K562 (cell line): ENCODE results near the gene CDYL. TPM values are rescaled to one million over a fixed set of nuclear protein-coding genes. Genes with fewer than 3 reads are reported as not detected.
"Not testable (repeated sequence)": the region's sequence is repeated elsewhere in the genome, so short reads cannot be mapped to it uniquely, and the experiment has no call there.

Source experiments
- ATAC-seq: fragments of 200-7000 bp; cut with Tn5 transposase; 3 replicates; pipeline ENCODE4 v1.9.1; 2020; ENCODE audit warnings: moderate library complexity
- BruUV-seq: library from RNA; stranded (reverse); fragments of 400-500 nt; replicated peaks from 2 replicates; lab custom pipeline; 2021; lab: Mats Ljungman, UMichigan
- CTCF ChIA-PET: fragments of 300-600 bp; formaldehyde crosslinking; extraction: SDS; loops from one replicate; lab custom pipeline; 2021; ENCODE audit warnings: low intra/inter-chr PET ratio; lab: Yijun Ruan, JAX
- POLR2A ChIA-PET: fragments of 300-600, 350-650 bp; sonication (Branson Sonifier 250); formaldehyde crosslinking; extraction: SDS; loops from one replicate; lab custom pipeline; 2021; ENCODE audit warnings: antibody characterized with exemption, inconsistent platforms; lab: Yijun Ruan, JAX
- DNase-seq, 4 experiments: peaks; one replicate each; pipeline versions ENCODE4 v3.0.0 to v3.0.0-alpha.2; 2011 to 2018; ENCODE audit warnings: low spot score in 3 of 4, mixed read lengths in 3 of 4; ENCODE audit errors: extremely low read depth in 1 of 4
- FAIRE-seq: peaks from 2 replicates; lab custom pipeline; 2011; peaks lifted over from hg19 to GRCh38; lab: Jason Lieb, UNC
- H2AFZ ChIP-seq: 2 replicates; pipeline ENCODE4 v1.6.0; 2011; ENCODE audit warnings: low read depth, low read length, control low read depth, inconsistent platforms
- H3K27ac ChIP-seq: fragments of 200-600 bp; 3 replicates; pipeline ENCODE4 v1.8.0; 2011; ENCODE audit warnings: low read depth, mild to moderate bottlenecking, control low read depth, inconsistent platforms, low read length, moderate library complexity, mixed read lengths; ENCODE audit errors: extremely low read depth
- H3K27me3 ChIP-seq, 2 experiments: fragments of 300-600 bp in 1 of 2; 2 replicates in 1 of 2; 3 replicates in 1 of 2; pipeline versions ENCODE4 v1.6.0 to v1.8.0; 2011; ENCODE audit warnings: inconsistent platforms in 2 of 2, low read length in 2 of 2, mild to moderate bottlenecking in 1 of 2, mixed read lengths in 1 of 2, moderate library complexity in 1 of 2; ENCODE audit not compliant: control insufficient read depth in 2 of 2, insufficient read depth in 2 of 2
- H3K36me3 ChIP-seq: fragments of 300-600 bp; 3 replicates; pipeline ENCODE4 v1.8.0; 2011; ENCODE audit warnings: mild to moderate bottlenecking, low read length, inconsistent platforms; ENCODE audit not compliant: control insufficient read depth, insufficient read depth
- H3K4me1 ChIP-seq, 2 experiments: fragments of 200-600 bp in 1 of 2; replicated peaks in 1 of 2; 2 replicates in 1 of 2; 3 replicates in 1 of 2; pipeline versions ENCODE4 v1.5.1 to v1.8.0; 2011; ENCODE audit warnings: inconsistent platforms in 2 of 2, low read length in 2 of 2, mild to moderate bottlenecking in 1 of 2, mixed read lengths in 1 of 2, moderate library complexity in 1 of 2; ENCODE audit not compliant: control insufficient read depth in 2 of 2, insufficient read depth in 2 of 2
- H3K4me2 ChIP-seq: 2 replicates; pipeline ENCODE4 v1.6.1; 2011; ENCODE audit warnings: low read length, control low read depth, inconsistent platforms, mixed read lengths; ENCODE audit not compliant: insufficient read depth
- H3K4me3 ChIP-seq: fragments of 200-600 bp; sonication (generic), shearing (Covaris generic); 2 replicates; pipeline ENCODE4 v1.5.1; 2016; ENCODE audit warnings: control low read depth, inconsistent platforms
- H3K79me2 ChIP-seq: fragments of 200-600 bp; 3 replicates; pipeline ENCODE4 v1.8.0; 2011; ENCODE audit warnings: low read length, inconsistent platforms; ENCODE audit not compliant: control insufficient read depth, insufficient read depth
- H3K9ac ChIP-seq, 2 experiments: 2 replicates each; pipeline versions ENCODE4 v1.6.0 to v1.6.1; 2011; ENCODE audit warnings: low read depth in 2 of 2, low read length in 2 of 2, control low read depth in 1 of 2, inconsistent platforms in 1 of 2, mild to moderate bottlenecking in 1 of 2, mixed read lengths in 1 of 2; ENCODE audit not compliant: insufficient read depth in 1 of 2
- H3K9me1 ChIP-seq: one replicate; pipeline ENCODE4 v1.6.0; 2011; ENCODE audit warnings: inconsistent platforms, mild to moderate bottlenecking, low read length, moderate library complexity; ENCODE audit not compliant: control insufficient read depth, insufficient read depth
- H3K9me3 ChIP-seq: replicated peaks from 2 replicates; pipeline ENCODE4 v1.5.1; 2011; ENCODE audit warnings: low read depth, low read length, inconsistent platforms; ENCODE audit not compliant: control insufficient read depth, insufficient read depth
- H4K20me1 ChIP-seq: replicated peaks from 2 replicates; pipeline ENCODE4 v1.6.1; 2011; ENCODE audit warnings: low read length, inconsistent platforms, mixed read lengths; ENCODE audit not compliant: control insufficient read depth, insufficient read depth
- AFF1 ChIP-seq, 2 experiments: fragments of 450-650 bp; IDR thresholded peaks; 2 replicates each; pipeline ENCODE4 v1.6.1; 2018; ENCODE audit warnings: mild to moderate bottlenecking in 2 of 2, low read depth in 1 of 2; ENCODE audit not compliant: partially characterized antibody in 2 of 2
- ATF3 ChIP-seq, 2 experiments: fragments of 450-650 bp in 1 of 2; sonication (generic) in 1 of 2; formaldehyde crosslinking in 1 of 2; IDR thresholded peaks in 1 of 2; conservative IDR thresholded peaks in 1 of 2; 2 replicates each; pipeline versions ENCODE4 v1.6.1 to v1.8.1; 2016 to 2023; ENCODE audit warnings: mild to moderate bottlenecking in 2 of 2, moderate library complexity in 2 of 2, inconsistent platforms in 1 of 2, missing genetic modification reagents in 1 of 2
- BHLHE40 ChIP-seq: IDR thresholded peaks from 2 replicates; pipeline ENCODE4 v1.6.1; 2011; ENCODE audit warnings: low read length, improper control_type of control experiment
- CBFA2T2 ChIP-seq: fragments of 450-650 bp; conservative IDR thresholded peaks from 2 replicates; pipeline ENCODE4 v1.6.1; 2017; ENCODE audit warnings: mild to moderate bottlenecking
- CC2D1A ChIP-seq: fragments of 450-650 bp; IDR thresholded peaks from 2 replicates; pipeline ENCODE4 v1.6.1; 2017; ENCODE audit warnings: mild to moderate bottlenecking
- CEBPG ChIP-seq, 3 experiments: fragments of 200-800 bp in 1 of 3; sonication (Bioruptor generic) in 1 of 3; sonication (generic) in 1 of 3; formaldehyde crosslinking in 1 of 3; IDR thresholded peaks in 2 of 3; conservative IDR thresholded peaks in 1 of 3; 2 replicates each; pipeline versions ENCODE4 v1.6.1 to v1.8.0; 2016 to 2022; ENCODE audit warnings: missing compliant biosample characterization in 2 of 3, missing genetic modification characterization in 2 of 3, mild to moderate bottlenecking in 1 of 3, missing genetic modification reagents in 1 of 3
- FOSL1 ChIP-seq: fragments of 200-800 bp; sonication (Bioruptor generic); conservative IDR thresholded peaks from 2 replicates; pipeline ENCODE4 v1.6.1; 2016; ENCODE audit warnings: missing genetic modification characterization, missing compliant biosample characterization
- FOXM1 ChIP-seq, 2 experiments: fragments of 450-650 bp in 1 of 2; sonication (generic) in 1 of 2; formaldehyde crosslinking in 1 of 2; IDR thresholded peaks; 2 replicates each; pipeline versions ENCODE4 v1.6.1 to v1.9.0; 2017 to 2022; ENCODE audit warnings: low read depth in 2 of 2, mild to moderate bottlenecking in 2 of 2, missing genetic modification reagents in 1 of 2, moderate library complexity in 1 of 2
- MTA2 ChIP-seq: fragments of 450-650 bp; IDR thresholded peaks from 2 replicates; pipeline ENCODE4 v1.6.1; 2016; ENCODE audit warnings: low read depth
- NFE2 ChIP-seq: IDR thresholded peaks from 2 replicates; pipeline ENCODE4 v1.6.1; 2014; ENCODE audit warnings: antibody characterized with exemption, low read depth
- NR2C1 ChIP-seq, 2 experiments: fragments of 450-650 bp; IDR thresholded peaks; 2 replicates each; pipeline ENCODE4 v1.6.1; 2017; ENCODE audit warnings: mild to moderate bottlenecking in 2 of 2, antibody characterized with exemption in 1 of 2, inconsistent platforms in 1 of 2, missing compliant biosample characterization in 1 of 2, missing genetic modification characterization in 1 of 2
- SMARCA4 ChIP-seq: fragments of 450-650 bp; IDR thresholded peaks from 2 replicates; pipeline ENCODE4 v1.6.1; 2016
- TAL1 ChIP-seq: fragments of 450-650 bp; IDR thresholded peaks from 2 replicates; pipeline ENCODE4 v1.6.1; 2016; ENCODE audit warnings: mild to moderate bottlenecking
- TCF3 ChIP-seq: sonication (generic); formaldehyde crosslinking; IDR thresholded peaks from 2 replicates; pipeline ENCODE4 v1.4.0; 2020; ENCODE audit warnings: mild to moderate bottlenecking, missing genetic modification reagents
- TRIM24 ChIP-seq, 2 experiments: fragments of 450-650 bp; IDR thresholded peaks; 2 replicates each; pipeline ENCODE4 v1.6.1; 2016
- USF1 ChIP-seq: sonication (generic); formaldehyde crosslinking; IDR thresholded peaks from 2 replicates; pipeline ENCODE4 v1.9.0; 2022; ENCODE audit warnings: mild to moderate bottlenecking, missing genetic modification reagents
- WGBS: fragments of 100-300 bp; shearing (Covaris generic); methylation state at CpG from one replicate; pipeline ENCODE4 v1.1.6; 2016; ENCODE audit warnings: low coverage, mixed read lengths; ENCODE audit not compliant: insufficient coverage; ENCODE audit errors: missing lambda C conversion rate; 5-methylcytosine and 5-hydroxymethylcytosine counted together
- in situ Hi-C: fragments of 300-500 bp; cut with MboI; formaldehyde crosslinking; loops from 4 replicates; pipeline ENCODE4 v1.15.0; 2018; ENCODE audit warnings: inconsistent platforms, mixed read lengths
- intact Hi-C: fragments of 100-400 bp; cut with micrococcal nuclease; formaldehyde crosslinking; loops from 2 replicates; pipeline ENCODE4 v1.14.2; 2022
- polyA plus RNA-seq, 8 experiments: library from polyadenylated mRNA; depleted of rRNA in 4 of 8; stranded (reverse) in 5 of 8; unstranded in 3 of 8; fragments of >200 nt; fragmentation: Nextera tagmentation in 2 of 8; fragmentation: Illumina TruSeq in 1 of 8; extraction: Ambion mirVana in 2 of 8; extraction: Trizol in 1 of 8; gene quantifications; 2 replicates each; pipeline versions ENCODE4 v1.2.1 to v1.2.3, GENCODE V29; 2011 to 2014; ENCODE audit warnings: inconsistent platforms in 1 of 8, missing spikeins in 1 of 8
- total RNA-seq, 7 experiments: library from RNA; depleted of rRNA in 6 of 7; stranded (reverse); fragments of >200 nt in 6 of 7; fragmentation: Illumina TruSeq in 2 of 7; extraction: Trizol in 2 of 7; gene quantifications; 2 replicates each; pipeline versions ENCODE4 v1.2.1 to v1.2.3, GENCODE V29; 2011 to 2021; ENCODE audit warnings: low replicate concordance in 1 of 7

Gene CDYL
- total and polyA plus RNA-seq, 9 of the 15 experiments (the other 6 are each of a cell fraction or from before 2014, with no cell fraction given) = 8.1 to 45.8 (median 40.8) TPM

GRCh38 chr6:4865006-4865405 is 88.8 kb downstream of the CDYL start:
- H3K9me1 ChIP-seq; H3K4me2 ChIP-seq; CTCF ChIA-PET; in situ Hi-C loops; H3K27ac ChIP-seq; intact Hi-C loops; FAIRE-seq; H3K9me3 ChIP-seq; H2AFZ ChIP-seq; H3K27me3 ChIP-seq; POLR2A ChIA-PET; H3K9ac ChIP-seq; H3K4me3 ChIP-seq; H4K20me1 ChIP-seq; H3K36me3 ChIP-seq; BruUV-seq; TF ChIP-seq CEBPG (tag; conservative IDR thresholded peaks at IDR 0.05 in 1 of 2, IDR thresholded peaks at IDR 0.05 in 1 of 2); FOXM1 (CRISPR knock-in tag; IDR thresholded peaks at IDR 0.05; ENCODE audit: low read depth); ATF3 (CRISPR knock-in tag; conservative IDR thresholded peaks at IDR 0.05): not testable (repeated sequence)
- ATAC-seq (peak; percentile 47; the same call in 2 of the 3 replicates), DNase-seq (peak in 3 of 4 experiments; percentile 24 to 33 (median 27))
- 95% methylated on average over 4 of the region's 4 CpGs for WGBS
- H3K4me1 ChIP-seq = peaks cover 0 to 10% of the 10 kb centered on the region in 2 experiments; a peak in 3 of 5 replicates
- H3K79me2 ChIP-seq = peaks cover 85% of the 10 kb centered on the region
- peak; percentile 88 for TF ChIP-seq FOSL1
- TF ChIP-seq USF1 (CRISPR knock-in tag) = peak; percentile 62
- TF ChIP-seq TAL1 = peak; percentile 38; the same call in 1 of the 2 replicates
- TF ChIP-seq CEBPG (CRISPR knock-in tag; IDR thresholded peaks at IDR 0.05) = 0 out of 2 replicates have a peak, but pooled peaks have one; percentile 26
- TF ChIP-seq NR2C1 (IDR thresholded peaks at IDR 0.05) = peak; percentile 52; the same call in 1 of the 2 replicates
- TF ChIP-seq NR2C1 (tag; IDR thresholded peaks at IDR 0.05) = 0 out of 2 replicates have a peak, but pooled peaks have one; percentile 19
- peak; percentile 72; the same call in 1 of the 2 replicates for TF ChIP-seq FOXM1 (IDR thresholded peaks at IDR 0.05; ENCODE audit: low read depth)
- TF ChIP-seq NFE2 = 0 out of 2 replicates have a peak, but pooled peaks have one; percentile 6
- TF ChIP-seq SMARCA4 = peak; percentile 48; the same call in 1 of the 2 replicates
- peak; percentile 91 for TF ChIP-seq ATF3 (IDR thresholded peaks at IDR 0.05)
- peak; percentile 45; the same call in 1 of the 2 replicates for TF ChIP-seq MTA2
- TF ChIP-seq TRIM24 (IDR thresholded peaks at IDR 0.05) = peak; percentile 81 to 88
- TF ChIP-seq TCF3 (CRISPR knock-in tag) = peak; percentile 40
- TF ChIP-seq CBFA2T2 = peak; percentile 80
- peak; percentile 66 for TF ChIP-seq BHLHE40
- peak; percentile 89 for TF ChIP-seq CC2D1A
- TF ChIP-seq AFF1 (IDR thresholded peaks at IDR 0.05; ENCODE audit: low read depth in 1 of 2, partially characterized antibody in 2 of 2) = peak in 1 of 2 experiments; percentile 45
